Lower lobe of right lung (tissue), 2 donors: ENCODE results near the gene DCST2. TPM values are rescaled to one million over a fixed set of nuclear protein-coding genes. Genes with fewer than 3 reads are reported as not detected.
"Not testable (repeated sequence)": the region's sequence is repeated elsewhere in the genome, so short reads cannot be mapped to it uniquely, and the experiment has no call there.

Experiments
- ATAC-seq, 2 donors: fragments of 200-7000 bp; cut with Tn5 transposase; one replicate each; pipeline ENCODE4 v1.9.1; 2020 to 2022; ENCODE audit warnings: mild to moderate bottlenecking in 2 of 2, moderate library complexity in 2 of 2
- DNase-seq: peaks from one replicate; pipeline ENCODE4 v3.0.0-alpha.2; 2020
- H3K27ac ChIP-seq: fragments of 200-600 bp; one replicate; pipeline ENCODE4 v1.8.0; 2022
- H3K27me3 ChIP-seq: fragments of 200-600 bp; one replicate; pipeline ENCODE4 v1.8.0; 2022; ENCODE audit warnings: low read depth
- H3K36me3 ChIP-seq: fragments of 200-600 bp; one replicate; pipeline ENCODE4 v1.8.0; 2022; ENCODE audit warnings: mild to moderate bottlenecking
- H3K4me1 ChIP-seq: fragments of 200-600 bp; one replicate; pipeline ENCODE4 v1.8.0; 2022
- H3K4me3 ChIP-seq: fragments of 200-600 bp; one replicate; pipeline ENCODE4 v1.8.0; 2022; ENCODE audit warnings: mild to moderate bottlenecking
- H3K9me3 ChIP-seq: fragments of 200-600 bp; one replicate; pipeline ENCODE4 v1.8.0; 2022
- CTCF ChIP-seq: fragments of 200-600 bp; IDR thresholded peaks from one replicate; pipeline ENCODE4 v1.8.0; 2022; ENCODE audit warnings: antibody characterized with exemption, mild to moderate bottlenecking
- intact Hi-C: fragments of 100-400 bp; cut with DNase I; formaldehyde crosslinking; loops from one replicate; pipeline ENCODE4 v1.11.0; 2022
- total RNA-seq: library from RNA; stranded (reverse); fragmentation: NEBNext Ultra II Directional; extraction: Animal tissue kit (Norgen Biotek cat#: 25700); gene quantifications from one replicate; pipeline ENCODE4 v1.2.1, GENCODE V29; 2021
- donor health status: DM: no; HTN: yes; CAD: no; lungs with severe emphysema.

DCST2 gene
- total RNA-seq, 1 donor from 2014 or later, result 1.4 TPM

DNA sequence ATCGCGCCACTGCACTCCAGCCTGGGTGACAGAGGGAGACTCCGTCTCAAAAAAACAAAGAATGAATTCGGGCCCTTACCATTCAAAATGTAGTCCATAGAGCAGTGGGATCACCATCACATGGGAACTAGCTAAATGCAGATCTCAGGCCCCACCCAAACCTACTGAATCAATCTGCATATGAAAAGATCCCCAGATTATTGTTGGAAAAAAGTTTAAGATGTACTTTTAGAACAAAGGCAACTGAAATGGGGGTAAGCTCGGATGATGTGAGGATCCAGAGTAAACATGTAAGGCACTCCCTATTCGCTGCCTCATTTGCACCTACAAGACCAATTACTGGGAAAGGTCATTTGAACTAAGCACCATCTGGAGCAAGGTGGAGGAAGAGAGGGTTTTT, 51.2 kb downstream of the DCST2 start:
- Histone ChIP-seq H3K36me3 (peaks cover 9% of the 10 kb centered on the region), H3K4me1 (peaks cover 23% of the 10 kb centered on the region), H3K27ac (peak overlapping the region; percentile 8), H3K9me3 (no peaks in the 10 kb centered on the region), H3K4me3 (peak overlapping the region; percentile 95), H3K27me3 (no peaks in the 10 kb centered on the region)
- TF ChIP-seq CTCF, result no peak
- no peak for DNase-seq
- ATAC-seq, result no peak
- intact Hi-C loops, result no loop called here

DNA sequence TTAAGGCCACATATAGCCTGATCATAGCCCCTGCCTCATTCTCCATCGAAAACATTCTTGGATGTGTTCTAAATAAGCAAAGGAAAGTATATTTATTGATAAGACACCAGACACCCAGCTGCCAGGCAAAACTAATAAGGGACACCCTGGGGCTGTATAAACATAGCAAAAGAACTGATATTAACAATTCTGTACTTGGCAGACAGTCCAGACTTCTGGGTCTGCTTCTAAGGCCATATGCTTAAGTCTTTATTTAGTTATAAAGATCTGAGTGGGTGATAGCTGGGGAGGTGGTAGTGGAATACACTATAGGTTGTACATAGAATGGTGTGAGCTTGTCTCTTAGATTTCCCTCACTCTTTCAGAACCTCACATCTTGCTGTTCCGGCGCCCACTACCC, 55.2 kb downstream of the DCST2 start:
- no peak overlapping the region for H3K27ac ChIP-seq
- no peak for DNase-seq
- no peak for ATAC-seq
- no peaks in the 10 kb centered on the region for H3K9me3 ChIP-seq
- no peak overlapping the region for H3K4me3 ChIP-seq
- intact Hi-C loops, result no loop called here
- no peak for TF ChIP-seq CTCF
- H3K36me3 ChIP-seq, result peaks cover 8% of the 10 kb centered on the region
- H3K4me1 ChIP-seq, result peaks cover 18% of the 10 kb centered on the region
- no peaks in the 10 kb centered on the region for H3K27me3 ChIP-seq

GRCh38 chr1:154977762-154978161, 55.8 kb downstream of the DCST2 start:
- intact Hi-C loops, H3K36me3 ChIP-seq, H3K27ac ChIP-seq, H3K9me3 ChIP-seq, H3K27me3 ChIP-seq, H3K4me3 ChIP-seq, DNase-seq, ATAC-seq: not testable (repeated sequence)
- H3K4me1 ChIP-seq, result peaks cover 23% of the 10 kb centered on the region

GRCh38 chr1:154975409-154976059, 58.0 kb downstream of the DCST2 start:
- DNase-seq, result peak; percentile 81
- no peak for ATAC-seq
- peak overlapping the region; percentile 83 for H3K4me3 ChIP-seq
- intact Hi-C loops, result no loop called here
- no peaks in the 10 kb centered on the region for H3K9me3 ChIP-seq
- H3K27ac ChIP-seq, result peak overlapping the region; percentile 98
- TF ChIP-seq CTCF, result no peak
- peaks cover 39% of the 10 kb centered on the region for H3K4me1 ChIP-seq
- peaks cover 8% of the 10 kb centered on the region for H3K36me3 ChIP-seq
- H3K27me3 ChIP-seq, result no peaks in the 10 kb centered on the region

- no peak for TF ChIP-seq CTCF
Observed at GRCh38 chr1:154974808-154975408, 58.7 kb downstream of the DCST2 start.

GRCh38 chr1:154974102-154974807, 59.3 kb downstream of the DCST2 start, which contains the start of gene CKS1B:
TSS of gene CKS1B (plus strand) at chr1:154974681. CDS start at chr1:154974746, 65 bp downstream.
- intact Hi-C loops, result no loop called here
- H3K4me1 ChIP-seq, result peaks cover 52% of the 10 kb centered on the region
- H3K36me3 ChIP-seq, result peaks cover 11% of the 10 kb centered on the region
- peak; percentile 91 to 93 for ATAC-seq
- no peak for TF ChIP-seq CTCF
- no peaks in the 10 kb centered on the region for H3K27me3 ChIP-seq
- H3K9me3 ChIP-seq, result no peaks in the 10 kb centered on the region
- DNase-seq, result peak; percentile 97
- peak within 1 kb of the TSS; percentile 83 for H3K4me3 ChIP-seq
- peak within 1 kb of the TSS; percentile 98 for H3K27ac ChIP-seq

More at GRCh38 chr1:154974808-154975408, 58.7 kb downstream of the DCST2 start:
- Histone ChIP-seq H3K36me3 (peaks cover 8% of the 10 kb centered on the region), H3K4me3 (peak overlapping the region; percentile 83), H3K4me1 (peaks cover 45% of the 10 kb centered on the region), H3K27ac (peak overlapping the region; percentile 98), H3K27me3 (no peaks in the 10 kb centered on the region), H3K9me3 (no peaks in the 10 kb centered on the region)
- intact Hi-C loops, result no loop called here
- ATAC-seq (peak; percentile 71 to 77), DNase-seq (peak; percentile 95)
